OCI-LY7 (cell line): ENCODE measurements around the gene PHF12.

Experiments used
- EZH2phosphoT487 ChIP-seq: fragments of 200-600 bp; sonication (generic); IDR thresholded peaks from 2 replicates; pipeline ENCODE4 v1.6.1; 2018; ENCODE audit warnings: low read depth, borderline replicate concordance, mild to moderate bottlenecking, mixed run types, antibody characterized with exemption, low read length, moderate library complexity, mixed read lengths
- TF ChIP-seq, protein P1 (sequence below): fragments of 200-600 bp; sonication (generic); conservative IDR thresholded peaks from 2 replicates; pipeline ENCODE4 v1.5.1; 2014; ENCODE audit warnings: mild to moderate bottlenecking, antibody characterized with exemption, low read length, moderate library complexity, mixed read lengths

DNA sequence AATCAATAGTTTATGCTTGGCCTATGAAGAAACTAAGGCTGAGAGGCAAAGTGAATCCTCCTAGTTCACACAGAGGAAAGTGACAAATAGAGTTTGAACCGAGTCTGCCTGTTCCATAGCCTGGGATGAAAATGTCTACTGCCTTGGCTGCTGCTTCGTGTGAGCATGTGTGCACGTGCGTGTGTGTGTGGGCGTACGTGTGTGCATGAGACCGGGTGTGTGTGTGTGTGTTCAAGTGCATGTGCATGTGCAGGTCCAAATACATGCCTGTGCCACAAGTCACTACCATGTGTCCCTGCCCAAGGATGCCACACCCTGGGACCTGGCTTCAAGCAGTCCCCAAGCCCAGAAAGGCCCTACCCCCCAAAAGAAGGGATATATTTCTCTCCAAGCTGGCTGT, 40.9 kb upstream of the PHF12 start:
- TF ChIP-seq, protein P1, sequence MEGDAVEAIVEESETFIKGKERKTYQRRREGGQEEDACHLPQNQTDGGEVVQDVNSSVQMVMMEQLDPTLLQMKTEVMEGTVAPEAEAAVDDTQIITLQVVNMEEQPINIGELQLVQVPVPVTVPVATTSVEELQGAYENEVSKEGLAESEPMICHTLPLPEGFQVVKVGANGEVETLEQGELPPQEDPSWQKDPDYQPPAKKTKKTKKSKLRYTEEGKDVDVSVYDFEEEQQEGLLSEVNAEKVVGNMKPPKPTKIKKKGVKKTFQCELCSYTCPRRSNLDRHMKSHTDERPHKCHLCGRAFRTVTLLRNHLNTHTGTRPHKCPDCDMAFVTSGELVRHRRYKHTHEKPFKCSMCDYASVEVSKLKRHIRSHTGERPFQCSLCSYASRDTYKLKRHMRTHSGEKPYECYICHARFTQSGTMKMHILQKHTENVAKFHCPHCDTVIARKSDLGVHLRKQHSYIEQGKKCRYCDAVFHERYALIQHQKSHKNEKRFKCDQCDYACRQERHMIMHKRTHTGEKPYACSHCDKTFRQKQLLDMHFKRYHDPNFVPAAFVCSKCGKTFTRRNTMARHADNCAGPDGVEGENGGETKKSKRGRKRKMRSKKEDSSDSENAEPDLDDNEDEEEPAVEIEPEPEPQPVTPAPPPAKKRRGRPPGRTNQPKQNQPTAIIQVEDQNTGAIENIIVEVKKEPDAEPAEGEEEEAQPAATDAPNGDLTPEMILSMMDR = no peak
- no peak for TF ChIP-seq EZH2phosphoT487
